ENCODE data around the gene NACC1. TPM values are rescaled to one million over a fixed set of nuclear protein-coding genes. Genes with fewer than 3 reads are reported as not detected.
A peak's percentile ranks its signal among the peaks of the same experiment; 100 is the strongest.

The NACC1 gene
- polyA plus RNA-seq, 2 of the 4 experiments (the other 2 are of a cell fraction) = 26.1 to 37.9 TPM

DNA sequence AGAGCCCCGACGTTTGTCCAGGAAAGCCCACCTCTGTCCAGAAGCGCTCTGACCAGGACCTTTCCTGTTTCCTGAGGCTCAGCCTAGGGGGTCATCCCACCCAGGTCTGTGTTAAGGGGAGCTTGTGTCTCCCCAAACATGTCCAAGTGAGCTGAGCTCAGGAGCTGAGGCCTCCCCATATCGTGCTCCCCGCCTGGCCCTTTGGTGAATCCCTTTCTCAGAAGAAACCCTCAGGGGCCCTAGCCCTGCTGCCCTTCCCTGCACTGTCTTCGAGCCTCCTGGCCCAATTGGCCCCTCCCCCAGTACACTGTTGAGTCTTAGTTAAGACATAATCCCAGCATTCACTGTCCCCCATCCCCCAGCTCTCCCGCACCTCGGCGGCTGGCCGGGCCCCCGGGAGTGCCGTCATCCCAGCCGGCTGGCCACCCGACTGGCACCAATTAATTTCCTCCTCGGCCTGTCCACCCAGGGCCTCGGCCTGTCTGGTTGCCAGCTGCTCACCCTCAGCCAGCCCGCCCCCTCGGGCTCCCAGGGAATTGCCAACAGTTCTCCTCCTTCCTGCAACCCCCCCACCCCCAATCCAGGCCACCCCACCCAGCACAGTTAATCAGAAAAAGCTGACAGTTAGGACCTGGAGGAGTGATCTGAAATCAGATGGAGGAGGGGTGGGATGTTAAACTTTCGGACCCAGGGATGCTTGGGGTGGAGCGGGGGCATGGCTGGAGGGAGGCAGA, 45.7 kb downstream of the NACC1 start:
- DNase-seq (ENCODE audit: low read depth in 1 of 2, low spot score in 1 of 2) (peak in 1 of 2 experiments; percentile 94), FAIRE-seq (no peak), ATAC-seq (peak; percentile 60 to 61)
- Histone ChIP-seq H3K4me2 (peak overlapping the region; percentile 99), H3K4me1 (peaks cover 67% of the 10 kb centered on the region), H3K27ac (peak overlapping the region; percentile 100), H3K9me3 (no peaks in the 10 kb centered on the region), H3K4me3 (peak overlapping the region; percentile 41)
- WGBS (ENCODE audit: missing lambda C conversion rate) = 0% methylated on average over 8 of the region's 20 CpGs
- POLR2A ChIA-PET = interaction anchor here (0.6 to 5.4 kb wide), 8 partner anchors 9 to 687 kb away, joined by 3 to 72 read pairs (median 5); partner anchors contain the start of genes IER2 and STX10
- CTCF ChIA-PET = interaction anchor here (0.5 to 3.0 kb wide), 9 partner anchors 9 to 189 kb away, joined by 3 to 10 read pairs (median 5); partner anchors contain the start of genes IER2 and STX10
- TF ChIP-seq, protein P1, sequence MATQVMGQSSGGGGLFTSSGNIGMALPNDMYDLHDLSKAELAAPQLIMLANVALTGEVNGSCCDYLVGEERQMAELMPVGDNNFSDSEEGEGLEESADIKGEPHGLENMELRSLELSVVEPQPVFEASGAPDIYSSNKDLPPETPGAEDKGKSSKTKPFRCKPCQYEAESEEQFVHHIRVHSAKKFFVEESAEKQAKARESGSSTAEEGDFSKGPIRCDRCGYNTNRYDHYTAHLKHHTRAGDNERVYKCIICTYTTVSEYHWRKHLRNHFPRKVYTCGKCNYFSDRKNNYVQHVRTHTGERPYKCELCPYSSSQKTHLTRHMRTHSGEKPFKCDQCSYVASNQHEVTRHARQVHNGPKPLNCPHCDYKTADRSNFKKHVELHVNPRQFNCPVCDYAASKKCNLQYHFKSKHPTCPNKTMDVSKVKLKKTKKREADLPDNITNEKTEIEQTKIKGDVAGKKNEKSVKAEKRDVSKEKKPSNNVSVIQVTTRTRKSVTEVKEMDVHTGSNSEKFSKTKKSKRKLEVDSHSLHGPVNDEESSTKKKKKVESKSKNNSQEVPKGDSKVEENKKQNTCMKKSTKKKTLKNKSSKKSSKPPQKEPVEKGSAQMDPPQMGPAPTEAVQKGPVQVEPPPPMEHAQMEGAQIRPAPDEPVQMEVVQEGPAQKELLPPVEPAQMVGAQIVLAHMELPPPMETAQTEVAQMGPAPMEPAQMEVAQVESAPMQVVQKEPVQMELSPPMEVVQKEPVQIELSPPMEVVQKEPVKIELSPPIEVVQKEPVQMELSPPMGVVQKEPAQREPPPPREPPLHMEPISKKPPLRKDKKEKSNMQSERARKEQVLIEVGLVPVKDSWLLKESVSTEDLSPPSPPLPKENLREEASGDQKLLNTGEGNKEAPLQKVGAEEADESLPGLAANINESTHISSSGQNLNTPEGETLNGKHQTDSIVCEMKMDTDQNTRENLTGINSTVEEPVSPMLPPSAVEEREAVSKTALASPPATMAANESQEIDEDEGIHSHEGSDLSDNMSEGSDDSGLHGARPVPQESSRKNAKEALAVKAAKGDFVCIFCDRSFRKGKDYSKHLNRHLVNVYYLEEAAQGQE (IDR thresholded peaks at IDR 0.05) = no peak
- TF ChIP-seq, protein P2, sequence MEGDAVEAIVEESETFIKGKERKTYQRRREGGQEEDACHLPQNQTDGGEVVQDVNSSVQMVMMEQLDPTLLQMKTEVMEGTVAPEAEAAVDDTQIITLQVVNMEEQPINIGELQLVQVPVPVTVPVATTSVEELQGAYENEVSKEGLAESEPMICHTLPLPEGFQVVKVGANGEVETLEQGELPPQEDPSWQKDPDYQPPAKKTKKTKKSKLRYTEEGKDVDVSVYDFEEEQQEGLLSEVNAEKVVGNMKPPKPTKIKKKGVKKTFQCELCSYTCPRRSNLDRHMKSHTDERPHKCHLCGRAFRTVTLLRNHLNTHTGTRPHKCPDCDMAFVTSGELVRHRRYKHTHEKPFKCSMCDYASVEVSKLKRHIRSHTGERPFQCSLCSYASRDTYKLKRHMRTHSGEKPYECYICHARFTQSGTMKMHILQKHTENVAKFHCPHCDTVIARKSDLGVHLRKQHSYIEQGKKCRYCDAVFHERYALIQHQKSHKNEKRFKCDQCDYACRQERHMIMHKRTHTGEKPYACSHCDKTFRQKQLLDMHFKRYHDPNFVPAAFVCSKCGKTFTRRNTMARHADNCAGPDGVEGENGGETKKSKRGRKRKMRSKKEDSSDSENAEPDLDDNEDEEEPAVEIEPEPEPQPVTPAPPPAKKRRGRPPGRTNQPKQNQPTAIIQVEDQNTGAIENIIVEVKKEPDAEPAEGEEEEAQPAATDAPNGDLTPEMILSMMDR (IDR thresholded peaks at IDR 0.05) = no peak
- TF ChIP-seq TP53 (CRISPR knock-in tag; IDR thresholded peaks at IDR 0.05) (peak; percentile 12; the same call in 1 of the 2 replicates), HES2 (IDR thresholded peaks at IDR 0.05) (no peak), RNF2 (IDR thresholded peaks at IDR 0.05; ENCODE audit: borderline replicate concordance, low read depth) (no peak), CEBPB (IDR thresholded peaks at IDR 0.05) (peak in 1 of 2 experiments; percentile 44; a peak in 2 of 4 replicates), EHF (CRISPR knock-in tag; IDR thresholded peaks at IDR 0.05) (no peak; the same call in 1 of the 2 replicates), HEYL (CRISPR knock-in tag; IDR thresholded peaks at IDR 0.05) (no peak), CBX8 (IDR thresholded peaks at IDR 0.05) (no peak), HOXA7 (CRISPR knock-in tag; IDR thresholded peaks at IDR 0.05) (no peak), JUNB (IDR thresholded peaks at IDR 0.05) (no peak), ZSCAN20 (CRISPR knock-in tag; IDR thresholded peaks at IDR 0.05) (no peak), CBX2 (IDR thresholded peaks at IDR 0.05; ENCODE audit: borderline replicate concordance, low read depth) (no peak), USF2 (IDR thresholded peaks at IDR 0.05) (no peak), RCOR1 (IDR thresholded peaks at IDR 0.05; ENCODE audit: low read depth, low read length) (no peak), RAD21 (conservative IDR thresholded peaks at IDR 0.05 in 1 of 2, IDR thresholded peaks at IDR 0.05 in 1 of 2) (peak; percentile 5 to 31; a peak in 1 of 5 replicates), CHD4 (IDR thresholded peaks at IDR 0.05; ENCODE audit: borderline replicate concordance) (no peak), MYC (IDR thresholded peaks at IDR 0.05; ENCODE audit: borderline replicate concordance, low read length) (no peak), NR3C1 (IDR thresholded peaks at IDR 0.05) (no peak), MAZ (IDR thresholded peaks at IDR 0.05; ENCODE audit: borderline replicate concordance, low read depth, low read length) (no peak), POLR2A (IDR thresholded peaks at IDR 0.05; ENCODE audit: low read length) (peak; percentile 19; the same call in 1 of the 2 replicates), NPAS2 (CRISPR knock-in tag; IDR thresholded peaks at IDR 0.05; ENCODE audit: borderline replicate concordance) (no peak), MAX (IDR thresholded peaks at IDR 0.05) (no peak; the same call in 1 of the 2 replicates), KDM5A (IDR thresholded peaks at IDR 0.05) (no peak), EHMT2 (IDR thresholded peaks at IDR 0.05; ENCODE audit: low read depth) (no peak), BCL3 (IDR thresholded peaks at IDR 0.05) (peak; percentile 62), SREBF2 (IDR thresholded peaks at IDR 0.05) (no peak), HOXB13 (CRISPR knock-in tag; IDR thresholded peaks at IDR 0.05; ENCODE audit: low read depth) (peak; percentile 39; the same call in 1 of the 2 replicates), NFE2L2 (conservative IDR thresholded peaks at IDR 0.05; ENCODE audit: low read length) (no peak), GATA3 (IDR thresholded peaks at IDR 0.05; ENCODE audit: borderline replicate concordance) (peak; percentile 50), ZC3H11A (IDR thresholded peaks at IDR 0.05) (no peak)
- TF ChIP-seq, protein P3, sequence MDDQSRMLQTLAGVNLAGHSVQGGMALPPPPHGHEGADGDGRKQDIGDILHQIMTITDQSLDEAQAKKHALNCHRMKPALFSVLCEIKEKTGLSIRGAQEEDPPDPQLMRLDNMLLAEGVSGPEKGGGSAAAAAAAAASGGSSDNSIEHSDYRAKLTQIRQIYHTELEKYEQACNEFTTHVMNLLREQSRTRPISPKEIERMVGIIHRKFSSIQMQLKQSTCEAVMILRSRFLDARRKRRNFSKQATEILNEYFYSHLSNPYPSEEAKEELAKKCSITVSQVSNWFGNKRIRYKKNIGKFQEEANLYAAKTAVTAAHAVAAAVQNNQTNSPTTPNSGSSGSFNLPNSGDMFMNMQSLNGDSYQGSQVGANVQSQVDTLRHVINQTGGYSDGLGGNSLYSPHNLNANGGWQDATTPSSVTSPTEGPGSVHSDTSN (IDR thresholded peaks at IDR 0.05) = no peak; the same call in 1 of the 2 replicates
